SK-N-SH (cell line): ENCODE results near the gene MTUS2.

Experiments
- CTCF ChIP-seq: fragments of 200-600 bp; sonication (generic); IDR thresholded peaks from 2 replicates; pipeline ENCODE4 v1.6.1; 2017; ENCODE audit warnings: antibody characterized with exemption, mild to moderate bottlenecking, moderate library complexity
- RCOR1 ChIP-seq: fragments of 150-350 bp; IDR thresholded peaks from 2 replicates; pipeline ENCODE4 v1.6.1; 2017; ENCODE audit warnings: antibody characterized with exemption, low read length

- TF ChIP-seq CTCF: no peak
- no peak for TF ChIP-seq RCOR1
Observed at GRCh38 chr13:29000826-29001225, 180.7 kb downstream of the MTUS2 start.
